ENCODE measurements around the gene DOCK7.

DOCK7 gene

GRCh38 chr1:62439652-62440371, 248.4 kb downstream of the DOCK7 start:
- peak; percentile 2 for DNase-seq

GRCh38 chr1:62438163-62438562, 250.0 kb downstream of the DOCK7 start:
- DNase-seq, result peak; percentile 3

GRCh38 chr1:62437273-62437940, 250.8 kb downstream of the DOCK7 start:
- DNase-seq, result peak; percentile 4

- peak; percentile 100 for DNase-seq
These were observed 251.5 kb downstream of the DOCK7 start, which contains the start of gene USP1 for GRCh38 chr1:62436466-62437272. USP1 (plus strand) TSS chr1:62437049; CDS start chr1:62439868, 2,819 bp downstream.

GRCh38 chr1:62436039-62436465, 252.1 kb downstream of the DOCK7 start:
- DNase-seq, result no peak

- peak; percentile 1 for DNase-seq
These were observed 252.8 kb downstream of the DOCK7 start for GRCh38 chr1:62435231-62436038.

GRCh38 chr1:62434618-62435001, 253.6 kb downstream of the DOCK7 start:
- no peak for DNase-seq

GRCh38 chr1:62433861-62434617, 254.1 kb downstream of the DOCK7 start:
- DNase-seq, result peak; percentile 10

- DNase-seq, result no peak
These were observed 258.6 kb downstream of the DOCK7 start for GRCh38 chr1:62429581-62429980.

- peak; percentile 15 for DNase-seq
These were observed 259.8 kb downstream of the DOCK7 start for GRCh38 chr1:62428351-62428750.

- no peak for DNase-seq
These were observed 261.4 kb downstream of the DOCK7 start for GRCh38 chr1:62426794-62427193.

- no peak for DNase-seq
These were observed 261.9 kb downstream of the DOCK7 start for GRCh38 chr1:62426237-62426636.

- no peak for DNase-seq
These were observed 263.1 kb downstream of the DOCK7 start for GRCh38 chr1:62425041-62425440.

- DNase-seq, result peak; percentile 7
These were observed 263.8 kb downstream of the DOCK7 start for GRCh38 chr1:62424411-62424810.

GRCh38 chr1:62423580-62424242, 264.5 kb downstream of the DOCK7 start:
- DNase-seq, result peak; percentile 22

GRCh38 chr1:62420214-62420613, 268.0 kb downstream of the DOCK7 start:
- DNase-seq, result no peak

GRCh38 chr1:62417351-62417999, 270.7 kb downstream of the DOCK7 start:
- DNase-seq, result peak; percentile 10

GRCh38 chr1:62415687-62416086, 272.5 kb downstream of the DOCK7 start:
- DNase-seq, result no peak

- DNase-seq, result peak; percentile 49
These were observed 280.7 kb downstream of the DOCK7 start for GRCh38 chr1:62407398-62408009.

- DNase-seq, result no peak
These were observed 281.6 kb downstream of the DOCK7 start for GRCh38 chr1:62406576-62406975.
